MCF 10A (cell line): ENCODE measurements around the gene EPB41L4A. TPM values are rescaled to one million over a fixed set of nuclear protein-coding genes. Genes with fewer than 3 reads are reported as not detected.

ENCODE experiments used
- BruUV-seq: library from RNA; stranded (reverse); fragments of 400-500 nt; replicated peaks from 2 replicates; lab custom pipeline; 2021; lab: Mats Ljungman, UMichigan
- CTCF ChIA-PET: fragments of 300-600 bp; sonication (Branson Sonifier 250); formaldehyde crosslinking; extraction: SDS; loops from one replicate; lab custom pipeline; 2021; ENCODE audit warnings: antibody characterized with exemption, inconsistent platforms; lab: Yijun Ruan, JAX
- POLR2A ChIA-PET: fragments of 300-600, 350-650 bp; sonication (Branson Sonifier 250); formaldehyde crosslinking; extraction: SDS; loops from one replicate; lab custom pipeline; 2020; ENCODE audit warnings: antibody characterized with exemption, inconsistent platforms; lab: Yijun Ruan, JAX
- DNase-seq: peaks from one replicate; pipeline ENCODE4 v3.0.0-alpha.2; 2018; ENCODE audit not compliant: unreplicated experiment
- H3K27ac Mint-ChIP-seq: one replicate; pipeline ENCODE4 v1.8.0; 2022; ENCODE audit warnings: mild to moderate bottlenecking, low read depth, mixed read lengths; ENCODE audit not compliant: unreplicated experiment
- H3K27me3 Mint-ChIP-seq: one replicate; pipeline ENCODE4 v1.8.0; 2022; ENCODE audit warnings: mixed read lengths; ENCODE audit not compliant: insufficient read depth, unreplicated experiment
- H3K36me3 Mint-ChIP-seq: one replicate; pipeline ENCODE4 v1.8.0; 2022; ENCODE audit warnings: mild to moderate bottlenecking, moderate library complexity, mixed read lengths; ENCODE audit not compliant: insufficient read depth, unreplicated experiment
- H3K4me1 Mint-ChIP-seq: one replicate; pipeline ENCODE4 v1.8.0; 2022; ENCODE audit warnings: mixed read lengths; ENCODE audit not compliant: insufficient read depth, unreplicated experiment
- H3K4me3 Mint-ChIP-seq: one replicate; pipeline ENCODE4 v1.8.0; 2022; ENCODE audit warnings: mild to moderate bottlenecking, moderate library complexity, mixed read lengths; ENCODE audit not compliant: unreplicated experiment
- H3K9me3 Mint-ChIP-seq: one replicate; pipeline ENCODE4 v1.8.0; 2022; ENCODE audit warnings: mixed read lengths; ENCODE audit not compliant: unreplicated experiment
- CTCF ChIP-seq: fragments of 200-600 bp; IDR thresholded peaks from one replicate; pipeline ENCODE4 v1.8.0; 2022; ENCODE audit warnings: antibody characterized with exemption, mild to moderate bottlenecking; ENCODE audit not compliant: unreplicated experiment
- intact Hi-C: fragments of 100-400 bp; cut with micrococcal nuclease; formaldehyde crosslinking; loops from 2 replicates; pipeline ENCODE4 v1.14.1; 2022
- total RNA-seq: library from RNA; stranded (reverse); gene quantifications from 2 replicates; pipeline ENCODE4 v1.2.3, GENCODE V29; 2022

Gene EPB41L4A
- total RNA-seq, 1 experiment from 2014 or later: 12.4 TPM

DNA sequence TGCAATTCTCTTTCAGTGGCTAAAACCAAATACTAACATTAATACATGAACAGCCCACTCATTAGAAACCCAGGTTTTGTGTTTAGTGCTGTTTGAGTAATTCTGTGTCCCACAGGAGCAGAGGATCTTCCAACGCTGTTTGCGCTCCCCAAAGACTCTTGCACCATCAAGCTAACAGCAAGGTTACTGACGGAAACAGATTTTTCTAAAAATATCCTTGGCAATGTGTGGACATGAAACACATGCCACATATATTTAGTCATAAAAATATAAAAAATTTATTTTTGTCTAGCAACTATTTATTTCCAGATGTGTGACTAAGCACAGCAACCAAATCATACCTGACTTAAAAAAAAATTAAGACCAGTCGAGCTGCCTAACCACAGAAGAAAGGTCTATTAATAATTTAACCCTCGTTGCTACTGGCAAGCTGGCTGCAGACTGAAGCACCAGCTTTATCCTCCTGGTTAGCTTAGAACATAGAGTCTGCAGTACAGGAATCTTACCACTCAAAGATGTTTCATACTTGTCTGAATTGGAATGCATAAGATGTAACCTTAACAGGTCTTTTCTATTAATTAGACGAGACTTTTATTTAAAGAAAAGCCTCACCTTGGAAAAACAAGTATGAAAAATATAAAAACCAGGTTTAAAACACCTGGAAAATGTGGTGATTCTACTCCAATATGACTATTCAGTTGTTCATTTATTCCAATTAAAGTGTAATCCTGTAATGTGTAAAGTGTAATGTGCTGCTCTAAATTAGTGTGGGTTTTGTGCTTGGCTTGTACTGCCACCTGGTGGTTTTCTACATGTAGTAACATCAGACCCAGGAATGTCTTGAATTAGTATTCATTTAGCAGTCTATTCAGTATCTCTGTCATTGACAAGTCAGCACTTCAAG is 272.5 kb downstream of the EPB41L4A start:
- Mint-ChIP-seq H3K27me3 (no peaks in the 10 kb centered on the region), H3K4me1 (peaks cover 22% of the 10 kb centered on the region), H3K27ac (no peak overlapping the region), H3K4me3 (no peak overlapping the region), H3K36me3 (no peaks in the 10 kb centered on the region), H3K9me3 (no peaks in the 10 kb centered on the region)
- CTCF ChIA-PET: interaction anchor here (0.5 to 2.7 kb wide), 32 partner anchors 8 to 1036 kb away, joined by 3 to 37 read pairs (median 4); partner anchors contain the start of gene NREP
- peak; percentile 83 for DNase-seq
- no TSS peak for BruUV-seq
- intact Hi-C loops: loop anchor here (1.0 to 10.0 kb wide), 11 partner anchors 290 to 1389 kb away; partner anchors contain the start of gene NREP
- peak; percentile 81 for TF ChIP-seq CTCF
- POLR2A ChIA-PET: interaction anchor here (0.7 to 2.1 kb wide), 9 partner anchors 14 to 735 kb away, joined by 3 to 18 read pairs (median 4); no protein-coding TSS in a partner anchor

DNA sequence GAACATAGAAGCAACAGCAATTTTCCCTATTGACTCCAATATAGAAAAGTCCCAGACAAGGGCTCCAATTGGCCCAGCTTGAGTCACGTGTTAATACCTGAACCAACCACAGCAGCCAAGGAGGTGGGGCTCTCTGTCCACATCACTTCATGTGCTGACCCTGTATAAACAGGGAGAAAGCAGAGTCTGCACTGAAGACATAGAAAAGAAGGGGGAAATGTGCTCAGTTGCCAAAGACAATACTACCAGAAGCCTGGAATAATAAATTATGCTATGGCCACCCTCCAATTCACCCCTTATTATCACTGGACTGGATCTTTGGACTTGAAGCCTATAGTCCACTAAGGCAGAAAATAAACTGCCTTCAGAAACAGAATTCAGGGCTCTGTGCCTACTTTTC is 275.4 kb downstream of the EPB41L4A start:
- BruUV-seq: no TSS peak
- POLR2A ChIA-PET: interaction anchor here (0.9 to 1.5 kb wide), 3 partner anchors 146 to 389 kb away, joined by 3 read pairs; partner anchors contain the start of gene NREP
- Mint-ChIP-seq H3K4me3 (no peak overlapping the region), H3K36me3 (no peaks in the 10 kb centered on the region), H3K27ac (no peak overlapping the region), H3K9me3 (no peaks in the 10 kb centered on the region), H3K4me1 (peaks cover 22% of the 10 kb centered on the region), H3K27me3 (no peaks in the 10 kb centered on the region)
- no peak for DNase-seq
- CTCF ChIA-PET: interaction anchor here (0.6 to 1.6 kb wide), 3 partner anchors 14 to 601 kb away, joined by 3 to 4 read pairs (median 3); no protein-coding TSS in a partner anchor
- intact Hi-C loops: loop anchor here (5.0 to 10.0 kb wide), 2 partner anchors 146 to 529 kb away; no protein-coding TSS in a partner anchor
- no peak for TF ChIP-seq CTCF

GRCh38 chr5:112142769-112143270 is 276.3 kb downstream of the EPB41L4A start:
- peak; percentile 97 for DNase-seq

More at GRCh38 chr5:112142769-112143270, 276.3 kb downstream of the EPB41L4A start:
- Mint-ChIP-seq H3K27ac (peak overlapping the region; percentile 46), H3K9me3 (no peaks in the 10 kb centered on the region), H3K4me1 (peaks cover 22% of the 10 kb centered on the region), H3K36me3 (no peaks in the 10 kb centered on the region), H3K27me3 (no peaks in the 10 kb centered on the region), H3K4me3 (no peak overlapping the region)
- POLR2A ChIA-PET: interaction anchor here (1.0 to 2.1 kb wide), 5 partner anchors 18 to 592 kb away, joined by 3 to 9 read pairs (median 3); partner anchors contain the start of gene NREP
- no peak for TF ChIP-seq CTCF
- CTCF ChIA-PET: interaction anchor here (0.6 to 1.9 kb wide), 4 partner anchors 14 to 612 kb away, joined by 3 to 5 read pairs (median 4); no protein-coding TSS in a partner anchor
- intact Hi-C loops: loop anchor here (5.0 to 10.0 kb wide), 2 partner anchors 146 to 528 kb away; no protein-coding TSS in a partner anchor
- no TSS peak for BruUV-seq
